Gastrocnemius medialis (tissue), 4 donors: Measurements from ENCODE around the gene MCCD1. TPM values are rescaled to one million over a fixed set of nuclear protein-coding genes. Genes with fewer than 3 reads are reported as not detected.

Experiments used
- ATAC-seq, 2 donors: fragments of 150-250 bp; one replicate each; pipeline ENCODE4 v1.9.1; 2016
- DNase-seq, 2 donors: peaks; one replicate each; pipeline ENCODE4 v3.0.0-alpha.2; 2019
- H3K27ac ChIP-seq, 4 donors: fragments of 200-600 bp; sonication (generic); 1 replicate in 1 of 4; 2 replicates in 3 of 4; pipeline ENCODE4 v1.5.1; 2016 to 2018; ENCODE audit warnings: mild to moderate bottlenecking in 2 of 4, moderate library complexity in 1 of 4
- H3K27me3 ChIP-seq, 3 donors: fragments of 200-600 bp; sonication (generic) in 2 of 3; 1 replicate in 1 of 3; 2 replicates in 2 of 3; pipeline versions ENCODE4 v1.5.1 to v1.6.0; 2016 to 2019; ENCODE audit warnings: mild to moderate bottlenecking in 1 of 3, moderate library complexity in 1 of 3
- H3K36me3 ChIP-seq, 2 donors: fragments of 200-600 bp; sonication (generic) in 1 of 2; one replicate each; pipeline ENCODE4 v1.5.1; 2017 to 2018
- H3K4me1 ChIP-seq, 2 donors: fragments of 200-600 bp; sonication (generic) in 1 of 2; one replicate each; pipeline ENCODE4 v1.5.1; 2016 to 2017; ENCODE audit warnings: mild to moderate bottlenecking in 2 of 2
- H3K4me3 ChIP-seq, 4 donors: fragments of 200-600 bp; sonication (generic) in 3 of 4; 1 replicate in 1 of 4; 2 replicates in 3 of 4; pipeline ENCODE4 v1.5.1; 2016 to 2019; ENCODE audit warnings: mild to moderate bottlenecking in 2 of 4
- H3K9me3 ChIP-seq, 3 donors: fragments of 200-600 bp; sonication (generic) in 2 of 3; 1 replicate in 1 of 3; 2 replicates in 2 of 3; pipeline ENCODE4 v1.5.1; 2016 to 2019
- POLR2A ChIP-seq, 2 donors: fragments of 450-650 bp; IDR thresholded peaks; one replicate each; pipeline ENCODE4 v1.6.1; 2017; ENCODE audit warnings: antibody characterized with exemption in 2 of 2, mild to moderate bottlenecking in 2 of 2, moderate library complexity in 2 of 2
- in situ Hi-C, 4 donors: fragments of 200-750 bp; cut with MboI; loops; one replicate each; pipeline versions ENCODE4 v1.15.0 to v1.8.0; 2017; ENCODE audit warnings: low sequenced_read_pairs in 4 of 4
- intact Hi-C: fragments of 100-400 bp; cut with DNase I; formaldehyde crosslinking; loops from one replicate; pipeline ENCODE4 v1.15.1; 2023; ENCODE audit warnings: low total_unique reads
- total RNA-seq, 4 donors: library from RNA; depleted of rRNA; stranded (reverse); fragments of >200 nt; gene quantifications; one replicate each; pipeline versions ENCODE4 v1.1.0 to v1.2.3, GENCODE V29; 2016
- TF ChIP-seq, protein P1 (sequence below), 5 experiments: fragments of 450-650 bp in 3 of 5; fragments of 200-600 bp in 2 of 5; sonication (generic) in 2 of 5; IDR thresholded peaks in 4 of 5; conservative IDR thresholded peaks in 1 of 5; 1 replicate in 4 of 5; 2 replicates in 1 of 5; pipeline ENCODE4 v1.5.1; 2016 to 2019; ENCODE audit warnings: antibody characterized with exemption in 5 of 5, mild to moderate bottlenecking in 3 of 5, moderate library complexity in 3 of 5

MCCD1 gene
- total RNA-seq, 4 donors from 2014 or later = not detected

GRCh38 chr6:31578184-31579118 is 49.7 kb downstream of the MCCD1 start:
- H3K9me3 ChIP-seq = no peaks in the 10 kb centered on the region
- DNase-seq = no peak
- no peak overlapping the region for H3K4me3 ChIP-seq
- in situ Hi-C loops (no loop called here), intact Hi-C loops (no loop called here)
- H3K36me3 ChIP-seq = no peaks in the 10 kb centered on the region
- ATAC-seq = no peak
- no peaks in the 10 kb centered on the region for H3K27me3 ChIP-seq
- peaks cover 0 to 5% of the 10 kb centered on the region in 2 donors for H3K4me1 ChIP-seq
- TF ChIP-seq, protein P1, sequence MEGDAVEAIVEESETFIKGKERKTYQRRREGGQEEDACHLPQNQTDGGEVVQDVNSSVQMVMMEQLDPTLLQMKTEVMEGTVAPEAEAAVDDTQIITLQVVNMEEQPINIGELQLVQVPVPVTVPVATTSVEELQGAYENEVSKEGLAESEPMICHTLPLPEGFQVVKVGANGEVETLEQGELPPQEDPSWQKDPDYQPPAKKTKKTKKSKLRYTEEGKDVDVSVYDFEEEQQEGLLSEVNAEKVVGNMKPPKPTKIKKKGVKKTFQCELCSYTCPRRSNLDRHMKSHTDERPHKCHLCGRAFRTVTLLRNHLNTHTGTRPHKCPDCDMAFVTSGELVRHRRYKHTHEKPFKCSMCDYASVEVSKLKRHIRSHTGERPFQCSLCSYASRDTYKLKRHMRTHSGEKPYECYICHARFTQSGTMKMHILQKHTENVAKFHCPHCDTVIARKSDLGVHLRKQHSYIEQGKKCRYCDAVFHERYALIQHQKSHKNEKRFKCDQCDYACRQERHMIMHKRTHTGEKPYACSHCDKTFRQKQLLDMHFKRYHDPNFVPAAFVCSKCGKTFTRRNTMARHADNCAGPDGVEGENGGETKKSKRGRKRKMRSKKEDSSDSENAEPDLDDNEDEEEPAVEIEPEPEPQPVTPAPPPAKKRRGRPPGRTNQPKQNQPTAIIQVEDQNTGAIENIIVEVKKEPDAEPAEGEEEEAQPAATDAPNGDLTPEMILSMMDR (IDR thresholded peaks at IDR 0.05 in 4 of 5, conservative IDR thresholded peaks at IDR 0.05 in 1 of 5) = no peak
- TF ChIP-seq POLR2A (IDR thresholded peaks at IDR 0.05) = no peak
- no peak overlapping the region for H3K27ac ChIP-seq

DNA sequence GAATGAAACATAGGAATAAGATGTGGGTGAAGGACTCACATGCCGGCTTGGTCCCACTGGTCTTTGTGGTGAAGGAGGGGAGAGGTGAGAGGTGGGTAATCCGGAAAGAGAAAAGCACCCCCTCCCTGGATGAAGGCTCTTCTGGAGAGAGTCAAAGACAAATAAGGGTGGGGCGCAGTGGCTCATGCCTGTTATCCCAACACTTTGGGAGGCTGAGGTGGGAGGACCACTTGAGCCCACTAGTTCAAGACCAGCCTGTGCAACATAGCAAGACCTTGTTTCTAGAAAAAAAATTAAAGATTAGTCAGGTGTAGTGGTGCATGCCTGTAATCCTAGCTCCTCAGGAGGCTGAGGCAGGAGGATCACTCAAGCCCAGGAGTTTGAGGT is 50.4 kb downstream of the MCCD1 start:
- H3K9me3 ChIP-seq = no peaks in the 10 kb centered on the region
- no peak for ATAC-seq
- H3K4me3 ChIP-seq = no peak overlapping the region
- no peaks in the 10 kb centered on the region for H3K36me3 ChIP-seq
- in situ Hi-C loops = no loop called here
- H3K4me1 ChIP-seq = peaks cover 0 to 5% of the 10 kb centered on the region in 2 donors
- TF ChIP-seq POLR2A (IDR thresholded peaks at IDR 0.05) = no peak
- TF ChIP-seq, protein P1 (IDR thresholded peaks at IDR 0.05 in 4 of 5, conservative IDR thresholded peaks at IDR 0.05 in 1 of 5) = no peak
- intact Hi-C loops = no loop called here
- H3K27me3 ChIP-seq = no peaks in the 10 kb centered on the region
- no peak overlapping the region for H3K27ac ChIP-seq
- no peak for DNase-seq

Other genes starting within 250 kb of the MCCD1 start
- 100 to 1,000 TPM; 182 to 300 (median 192) TPM for gene HLA-B, start 171.8 kb upstream of the MCCD1 start, total RNA-seq
- 1 to 10 TPM in 3 of 4 donors, under 1 TPM in 1; 0.17 to 7.8 (median 5.0) TPM for gene MICA, start 125.4 kb upstream of the MCCD1 start, total RNA-seq
- 1 to 10 TPM in 1 of 4 donors, under 1 TPM in 3; 0.20 to 1.2 (median 0.50) TPM for gene MICB, start 30.8 kb upstream of the MCCD1 start, total RNA-seq
- 100 to 1,000 TPM; 107 to 198 (median 144) TPM for gene DDX39B, start 13.0 kb downstream of the MCCD1 start, total RNA-seq
- 1 to 10 TPM in 2 of 4 donors, under 1 TPM in 2; 0.46 to 1.8 (median 1.1) TPM for gene ATP6V1G2, start 17.6 kb downstream of the MCCD1 start, total RNA-seq
- 10 to 100 TPM; 17.6 to 21.7 (median 20.3) TPM for gene NFKBIL1, start 18.6 kb downstream of the MCCD1 start, total RNA-seq
- not detected for gene LTA, start 43.3 kb downstream of the MCCD1 start, total RNA-seq
- under 1 TPM in 2 of 4 donors, not detected in 2; 0.23 to 0.87 TPM for gene TNF, start 46.6 kb downstream of the MCCD1 start, total RNA-seq
- gene LTB, start 53.5 kb downstream of the MCCD1 start, total RNA-seq = not detected
- 10 to 100 TPM in 1 of 4 donors, 1 to 10 TPM in 2, not detected in 1; 1.6 to 22.3 (median 4.1) TPM for gene LST1, start 57.3 kb downstream of the MCCD1 start, total RNA-seq
- gene NCR3, start 64.0 kb downstream of the MCCD1 start, total RNA-seq = not detected
- 10 to 100 TPM in 1 of 4 donors, 1 to 10 TPM in 3; 4.3 to 11.0 (median 4.8) TPM for gene AIF1, start 86.3 kb downstream of the MCCD1 start, total RNA-seq
- gene PRRC2A, start 91.8 kb downstream of the MCCD1 start, total RNA-seq = 10 to 100 TPM; 38.9 to 67.7 (median 52.0) TPM
- 100 to 1,000 TPM; 305 to 509 (median 459) TPM for gene BAG6, start 123.7 kb downstream of the MCCD1 start, total RNA-seq
- gene APOM, start 126.9 kb downstream of the MCCD1 start, total RNA-seq = 1 to 10 TPM; 1.8 to 7.9 (median 2.4) TPM
- 10 to 100 TPM; 22.2 to 34.9 (median 26.8) TPM for gene C6orf47, start 131.8 kb downstream of the MCCD1 start, total RNA-seq
- 10 to 100 TPM; 17.3 to 29.8 (median 24.5) TPM for gene GPANK1, start 136.0 kb downstream of the MCCD1 start, total RNA-seq
- gene CSNK2B, start 137.1 kb downstream of the MCCD1 start, total RNA-seq = 100 to 1,000 TPM; 185 to 251 (median 226) TPM
- gene LY6G5B, start 141.0 kb downstream of the MCCD1 start, total RNA-seq = 1 to 10 TPM in 1 of 4 donors, under 1 TPM in 2, not detected in 1; 0.19 to 2.7 (median 0.60) TPM
- gene LY6G5C, start 152.1 kb downstream of the MCCD1 start, total RNA-seq = 1 to 10 TPM in 2 of 4 donors, not detected in 2; 1.3 to 3.2 TPM
- gene ABHD16A, start 174.4 kb downstream of the MCCD1 start, total RNA-seq = 10 to 100 TPM; 39.2 to 82.9 (median 57.5) TPM
- gene LY6G6F, start 177.9 kb downstream of the MCCD1 start, total RNA-seq = not detected
- gene LY6G6D, start 186.4 kb downstream of the MCCD1 start, total RNA-seq = not detected
- not detected for gene LY6G6C, start 192.8 kb downstream of the MCCD1 start, total RNA-seq
- gene MPIG6B, start 194.4 kb downstream of the MCCD1 start, total RNA-seq = not detected
- 10 to 100 TPM; 10.6 to 24.2 (median 15.4) TPM for gene DDAH2, start 200.3 kb downstream of the MCCD1 start, total RNA-seq
- 10 to 100 TPM; 20.9 to 41.3 (median 26.3) TPM for gene CLIC1, start 207.6 kb downstream of the MCCD1 start, total RNA-seq
- gene MSH5, start 211.0 kb downstream of the MCCD1 start, total RNA-seq = 1 to 10 TPM in 3 of 4 donors, under 1 TPM in 1; 0.35 to 7.8 (median 1.6) TPM
- not detected for gene SAPCD1, start 233.7 kb downstream of the MCCD1 start, total RNA-seq
- gene VWA7, start 248.4 kb downstream of the MCCD1 start, total RNA-seq = 1 to 10 TPM; 2.0 to 7.8 (median 4.7) TPM